ENCODE measurements around the gene PDCD5. TPM values are rescaled to one million over a fixed set of nuclear protein-coding genes. Genes with fewer than 3 reads are reported as not detected.
"Not testable (repeated sequence)": the region's sequence is repeated elsewhere in the genome, so short reads cannot be mapped to it uniquely, and the experiment has no call there.

Gene PDCD5, protein sequence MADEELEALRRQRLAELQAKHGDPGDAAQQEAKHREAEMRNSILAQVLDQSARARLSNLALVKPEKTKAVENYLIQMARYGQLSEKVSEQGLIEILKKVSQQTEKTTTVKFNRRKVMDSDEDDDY
- total RNA-seq (2021; fragmentation: NEBNext Ultra II Directional; extraction: Animal tissue kit (Norgen Biotek cat#: 25700)) = 100 to 1,000 TPM; 146 to 196 (median 174) TPM
- long read RNA-seq, transcript PDCD5-205 (4 exons, 480 nt) = minor isoform, 18 of 197 reads
- long read RNA-seq, transcript PDCD5-204 (6 exons, 601 nt) = minor isoform, 26 of 197 reads
- long read RNA-seq, transcript PDCD5-207 (6 exons, 699 nt) = major isoform, 133 of 197 reads
- long read RNA-seq, partial matches to known transcripts = 12 of 197 reads
- long read RNA-seq, other reads (novel, unspliced or antisense) = 8 of 197 reads

DNA sequence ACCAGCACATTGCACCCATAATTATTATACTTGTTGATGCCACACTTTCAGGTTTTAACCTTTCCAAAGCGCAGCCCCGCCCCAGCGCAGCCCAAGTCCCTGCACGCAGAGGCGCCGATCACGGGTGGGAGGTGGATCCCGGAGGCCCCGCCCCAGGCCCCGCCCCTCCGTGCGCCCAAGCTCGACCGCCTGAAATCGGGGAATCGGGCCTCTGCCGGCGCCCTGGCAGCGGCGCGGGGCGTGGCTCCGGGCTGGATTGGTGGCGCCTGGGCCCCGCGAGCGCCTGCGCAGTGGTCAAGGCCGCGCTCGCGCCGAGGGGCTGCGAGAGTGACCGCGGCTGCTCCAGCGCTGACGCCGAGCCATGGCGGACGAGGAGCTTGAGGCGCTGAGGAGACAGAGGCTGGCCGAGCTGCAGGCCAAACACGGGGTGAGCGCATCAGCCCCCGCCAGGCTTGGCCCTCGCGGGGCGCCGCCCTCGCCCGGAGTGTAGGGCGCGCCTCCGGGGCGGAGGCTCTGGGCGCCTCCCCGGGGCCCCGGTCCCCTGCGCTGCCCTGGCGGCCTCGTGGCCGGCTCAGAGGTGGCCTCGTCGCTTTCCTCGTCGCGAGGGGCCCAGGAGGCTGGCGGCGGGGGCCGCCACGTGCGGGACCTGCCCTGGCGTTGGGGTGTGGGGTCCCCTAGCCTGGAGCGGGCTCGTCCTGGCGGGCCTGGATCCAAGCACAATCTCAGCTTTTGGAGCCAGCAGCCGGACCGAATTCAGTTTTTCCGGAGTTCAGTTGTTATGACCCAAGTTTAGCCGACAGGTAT lies at the start of gene PDCD5:
TSS of gene PDCD5 (plus strand) at position 290 of the 804 bp plus-strand sequence. CDS start at position 362, 72 bp downstream.
- peak; percentile 88 for DNase-seq
- peak within 1 kb of the TSS; percentile 72 for H3K27ac Mint-ChIP-seq
- TF ChIP-seq CTCF (IDR thresholded peaks at IDR 0.05) = no peak
- H3K4me1 Mint-ChIP-seq (ENCODE audit: low read depth) = peaks cover 19% of the 10 kb centered on the region
- peaks cover 3% of the 10 kb centered on the region for H3K27me3 Mint-ChIP-seq (ENCODE audit: insufficient read depth)
- peak within 1 kb of the TSS; percentile 93 for H3K4me3 Mint-ChIP-seq
- H3K36me3 Mint-ChIP-seq (ENCODE audit: low read depth) = peaks cover 22% of the 10 kb centered on the region
- no peaks in the 10 kb centered on the region for H3K9me3 Mint-ChIP-seq

DNA sequence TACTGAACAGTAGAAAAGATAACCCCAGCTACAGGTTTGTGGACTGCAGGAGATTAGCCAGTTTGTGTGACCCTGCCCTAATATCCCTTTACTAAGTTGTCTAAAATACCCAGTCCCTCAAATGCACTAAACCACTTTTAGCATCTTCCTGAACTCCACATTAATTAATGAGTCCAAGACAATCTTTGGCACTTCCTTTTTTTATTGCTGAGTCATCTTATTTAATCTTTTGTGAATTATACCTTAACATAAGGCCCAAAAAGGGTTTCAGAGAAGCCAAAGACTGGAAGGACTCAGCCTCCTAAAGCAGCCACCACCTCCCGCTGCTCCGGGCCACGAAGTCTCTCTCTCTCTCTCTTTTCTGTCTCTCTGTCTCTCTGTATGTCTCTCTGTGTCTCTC lies 48.8 kb upstream of the PDCD5 start:
- no peak overlapping the region for H3K27ac Mint-ChIP-seq
- H3K9me3 Mint-ChIP-seq = peaks cover 11% of the 10 kb centered on the region; the same call in 1 of the 2 replicates
- TF ChIP-seq CTCF (IDR thresholded peaks at IDR 0.05) = no peak
- no peaks in the 10 kb centered on the region for H3K4me1 Mint-ChIP-seq (ENCODE audit: low read depth)
- no peaks in the 10 kb centered on the region; the same call in 1 of the 2 replicates for H3K36me3 Mint-ChIP-seq (ENCODE audit: low read depth)
- no peak for DNase-seq
- no peak overlapping the region for H3K4me3 Mint-ChIP-seq
- peaks cover 2% of the 10 kb centered on the region for H3K27me3 Mint-ChIP-seq (ENCODE audit: insufficient read depth)

GRCh38 chr19:32537580-32537979 lies 43.4 kb upstream of the PDCD5 start:
- Mint-ChIP-seq H3K4me1 (ENCODE audit: low read depth) (no peaks in the 10 kb centered on the region), H3K9me3 (no peaks in the 10 kb centered on the region; the same call in 1 of the 2 replicates), H3K36me3 (ENCODE audit: low read depth) (no peaks in the 10 kb centered on the region), H3K4me3 (no peak overlapping the region), H3K27me3 (ENCODE audit: insufficient read depth) (peaks cover 16% of the 10 kb centered on the region), H3K27ac (no peak overlapping the region)
- TF ChIP-seq CTCF (IDR thresholded peaks at IDR 0.05) = no peak
- DNase-seq = no peak

DNA sequence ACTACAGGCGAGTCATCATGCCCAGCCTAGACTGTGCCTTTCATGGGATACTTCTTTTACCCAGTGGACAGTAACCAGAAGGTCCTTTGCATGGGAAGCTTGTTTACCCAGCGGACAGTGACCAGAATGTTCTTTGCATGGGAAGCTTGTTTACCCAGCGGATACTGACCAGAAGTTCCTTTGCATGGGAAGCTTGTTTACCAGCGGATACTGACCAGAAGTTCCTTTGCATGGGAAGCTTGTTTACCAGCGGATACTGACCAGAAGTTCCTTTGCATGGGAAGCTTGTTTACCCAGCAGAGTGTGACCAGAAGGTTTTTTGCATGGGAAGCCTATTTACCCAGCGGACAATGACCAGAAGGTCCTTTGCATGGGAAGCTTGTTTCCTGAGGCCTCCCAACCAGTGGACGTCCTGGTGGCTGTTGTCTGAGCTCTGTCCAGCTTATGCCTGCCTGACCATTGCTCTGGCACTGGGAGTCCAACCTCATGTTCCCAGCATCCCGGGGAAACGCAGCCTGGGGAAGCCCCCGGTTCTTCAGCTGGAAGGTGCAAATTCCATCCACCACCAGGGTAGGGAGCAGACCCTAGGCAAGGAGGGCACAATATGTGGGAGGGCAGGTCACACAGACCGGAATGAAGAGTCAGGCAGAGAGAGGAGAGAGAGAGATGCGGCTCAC lies 41.6 kb upstream of the PDCD5 start:
- Mint-ChIP-seq H3K4me1 (ENCODE audit: low read depth) (peaks cover 10% of the 10 kb centered on the region), H3K27me3 (ENCODE audit: insufficient read depth) (peaks cover 16% of the 10 kb centered on the region), H3K9me3 (no peaks in the 10 kb centered on the region), H3K4me3 (no peak overlapping the region), H3K36me3 (ENCODE audit: low read depth) (no peaks in the 10 kb centered on the region), H3K27ac (no peak overlapping the region)
- no peak for DNase-seq
- no peak for TF ChIP-seq CTCF (IDR thresholded peaks at IDR 0.05)

- DNase-seq = no peak
- no peaks in the 10 kb centered on the region for H3K9me3 Mint-ChIP-seq
- H3K36me3 Mint-ChIP-seq (ENCODE audit: low read depth) = no peaks in the 10 kb centered on the region
- no peak for TF ChIP-seq CTCF (IDR thresholded peaks at IDR 0.05)
- no peak overlapping the region for H3K4me3 Mint-ChIP-seq
- H3K27ac Mint-ChIP-seq = no peak overlapping the region
- H3K4me1 Mint-ChIP-seq (ENCODE audit: low read depth) = peaks cover 10% of the 10 kb centered on the region
- H3K27me3 Mint-ChIP-seq (ENCODE audit: insufficient read depth) = peaks cover 21% of the 10 kb centered on the region
Observed at GRCh38 chr19:32540621-32541020, 40.4 kb upstream of the PDCD5 start.

GRCh38 chr19:32541376-32541775 lies 39.6 kb upstream of the PDCD5 start:
- not testable (repeated sequence) for H3K36me3 Mint-ChIP-seq (ENCODE audit: low read depth); H3K27ac Mint-ChIP-seq; DNase-seq; H3K4me1 Mint-ChIP-seq (ENCODE audit: low read depth); H3K9me3 Mint-ChIP-seq; H3K4me3 Mint-ChIP-seq
- peaks cover 25% of the 10 kb centered on the region for H3K27me3 Mint-ChIP-seq (ENCODE audit: insufficient read depth)

Data from HFFc6 (cell line).